BJ (cell line): Measurements from ENCODE around the gene CUL9. TPM values are rescaled to one million over a fixed set of nuclear protein-coding genes. Genes with fewer than 3 reads are reported as not detected.

ENCODE experiments used
- CTCF ChIA-PET: fragments of 350-600 bp; formaldehyde crosslinking; extraction: SDS; loops from one replicate; lab custom pipeline; 2021; ENCODE audit warnings: antibody characterized with exemption, inconsistent platforms; lab: Yijun Ruan, JAX
- POLR2A ChIA-PET: fragments of 300-600 bp; sonication (Branson Sonifier 250); formaldehyde crosslinking; extraction: SDS; loops from one replicate; lab custom pipeline; 2021; ENCODE audit warnings: antibody characterized with exemption; lab: Charles Lee
- DNase-seq: peaks from one replicate; pipeline ENCODE4 v3.0.0-alpha.2; 2011; ENCODE audit warnings: low read depth
- H3K27me3 ChIP-seq: 2 replicates; pipeline ENCODE4 v1.6.0; 2011; ENCODE audit warnings: low read length; ENCODE audit not compliant: control insufficient read depth, insufficient read depth
- H3K36me3 ChIP-seq: 2 replicates; pipeline ENCODE4 v1.5.1; 2011; ENCODE audit warnings: low read length; ENCODE audit not compliant: control insufficient read depth, insufficient read depth
- H3K4me3 ChIP-seq: 2 replicates; pipeline ENCODE4 v1.5.1; 2011; ENCODE audit warnings: low read depth, mild to moderate bottlenecking, control low read depth, low read length
- CTCF ChIP-seq: IDR thresholded peaks from 2 replicates; pipeline ENCODE4 v1.5.1; 2011; ENCODE audit warnings: low read depth, mild to moderate bottlenecking, control low read depth, inconsistent platforms, low read length, moderate library complexity; ENCODE audit not compliant: insufficient read depth
- polyA plus RNA-seq: library from polyadenylated mRNA; depleted of rRNA; stranded (reverse); fragments of >200 nt; gene quantifications from 2 replicates; pipeline ENCODE4 v1.2.3, GENCODE V29; 2011

The CUL9 gene
- polyA plus RNA-seq, 1 experiment, result 12.4 TPM

- POLR2A ChIA-PET, result no interaction called here
Measured at GRCh38 chr6:43257367-43258145, 75.6 kb downstream of the CUL9 start.

GRCh38 chr6:43258180-43258579, 76.2 kb downstream of the CUL9 start:
- CTCF ChIA-PET, result no interaction called here
- no peak for DNase-seq

More at GRCh38 chr6:43257367-43258145, 75.6 kb downstream of the CUL9 start:
- no peaks in the 10 kb centered on the region for H3K36me3 ChIP-seq
- H3K4me3 ChIP-seq, result no peak overlapping the region
- DNase-seq, result no peak
- CTCF ChIA-PET, result interaction anchor here (0.9 kb wide), 1 partner anchor 179 kb away, joined by 3 read pairs; no protein-coding TSS in a partner anchor
- TF ChIP-seq CTCF, result no peak
- peaks cover 9% of the 10 kb centered on the region for H3K27me3 ChIP-seq

GRCh38 chr6:43258807-43259686, 77.1 kb downstream of the CUL9 start:
- no peak overlapping the region for H3K4me3 ChIP-seq
- POLR2A ChIA-PET, result no interaction called here
- peaks cover 7% of the 10 kb centered on the region for H3K27me3 ChIP-seq
- no peaks in the 10 kb centered on the region for H3K36me3 ChIP-seq
- DNase-seq, result no peak
- CTCF ChIA-PET, result no interaction called here
- no peak for TF ChIP-seq CTCF

More at GRCh38 chr6:43258180-43258579, 76.2 kb downstream of the CUL9 start:
- no peaks in the 10 kb centered on the region for H3K36me3 ChIP-seq
- H3K4me3 ChIP-seq, result no peak overlapping the region
- no peak for TF ChIP-seq CTCF
- H3K27me3 ChIP-seq, result peaks cover 9% of the 10 kb centered on the region
- POLR2A ChIA-PET, result no interaction called here

- H3K27me3 ChIP-seq, result peaks cover 11% of the 10 kb centered on the region
- H3K4me3 ChIP-seq, result no peak overlapping the region
- DNase-seq, result no peak
- TF ChIP-seq CTCF, result no peak
- CTCF ChIA-PET, result interaction anchor here (0.7 to 5.6 kb wide), 3 partner anchors 68 to 246 kb away, joined by 3 to 51 read pairs (median 41); no protein-coding TSS in a partner anchor
- H3K36me3 ChIP-seq, result no peaks in the 10 kb centered on the region
- POLR2A ChIA-PET, result no interaction called here
Measured at GRCh38 chr6:43260791-43261190, 78.8 kb downstream of the CUL9 start.

- ChIA-PET CTCF (interaction anchor here (2.9 to 5.6 kb wide), 3 partner anchors 32 to 246 kb away, joined by 11 to 51 read pairs (median 41); partner anchors contain the start of gene DNPH1), POLR2A (no interaction called here)
- no peaks in the 10 kb centered on the region for H3K36me3 ChIP-seq
- no peak for TF ChIP-seq CTCF
- DNase-seq, result no peak
- no peak overlapping the region for H3K4me3 ChIP-seq
- peaks cover 12% of the 10 kb centered on the region for H3K27me3 ChIP-seq
Measured at GRCh38 chr6:43261198-43261597, 79.2 kb downstream of the CUL9 start.
